ENCODE data around the gene PRSS50.
"Not testable (repeated sequence)": the region's sequence is repeated elsewhere in the genome, so short reads cannot be mapped to it uniquely, and the experiment has no call there.

Gene PRSS50, protein sequence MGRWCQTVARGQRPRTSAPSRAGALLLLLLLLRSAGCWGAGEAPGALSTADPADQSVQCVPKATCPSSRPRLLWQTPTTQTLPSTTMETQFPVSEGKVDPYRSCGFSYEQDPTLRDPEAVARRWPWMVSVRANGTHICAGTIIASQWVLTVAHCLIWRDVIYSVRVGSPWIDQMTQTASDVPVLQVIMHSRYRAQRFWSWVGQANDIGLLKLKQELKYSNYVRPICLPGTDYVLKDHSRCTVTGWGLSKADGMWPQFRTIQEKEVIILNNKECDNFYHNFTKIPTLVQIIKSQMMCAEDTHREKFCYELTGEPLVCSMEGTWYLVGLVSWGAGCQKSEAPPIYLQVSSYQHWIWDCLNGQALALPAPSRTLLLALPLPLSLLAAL

DNA sequence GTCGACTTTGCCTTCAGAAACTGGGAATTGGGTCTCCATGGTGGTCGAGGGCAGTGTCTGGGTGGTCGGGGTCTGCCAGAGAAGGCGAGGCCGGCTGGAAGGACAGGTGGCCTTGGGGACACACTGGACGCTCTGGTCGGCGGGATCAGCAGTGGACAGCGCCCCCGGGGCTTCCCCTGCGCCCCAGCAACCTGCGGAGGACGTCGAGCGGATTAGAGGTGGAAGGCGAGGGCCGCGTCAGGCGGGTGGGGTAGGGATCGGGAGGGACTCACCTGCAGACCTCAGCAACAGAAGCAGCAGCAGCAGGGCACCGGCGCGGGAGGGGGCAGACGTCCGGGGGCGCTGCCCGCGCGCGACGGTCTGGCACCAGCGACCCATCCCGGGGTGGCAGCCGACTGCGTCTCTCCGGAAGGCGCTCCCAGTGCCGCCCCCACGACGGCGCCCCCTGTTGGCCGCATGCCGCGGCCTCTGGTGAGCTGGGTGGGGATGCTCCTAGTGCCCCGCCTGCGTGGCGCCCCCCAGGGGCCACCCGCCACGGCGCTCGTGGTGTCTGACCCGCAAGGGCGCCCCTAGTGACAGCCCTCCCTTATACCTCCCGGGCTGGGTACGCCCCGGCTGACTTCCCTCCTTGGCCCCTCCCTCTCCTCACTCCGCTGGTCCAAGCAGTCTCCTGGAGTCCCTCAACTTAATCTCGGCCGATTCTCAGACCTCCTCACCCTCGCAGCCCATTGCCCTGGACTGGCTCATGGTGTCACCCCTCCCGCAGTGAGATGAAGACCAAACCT lies at the start of gene PRSS50:
Gene PRSS50 (minus strand): TSS at position 423 of the 785 bp plus-strand sequence. CDS start 45 bp downstream, at position 378.
- no peak for DNase-seq (ENCODE audit: low spot score)

DNA sequence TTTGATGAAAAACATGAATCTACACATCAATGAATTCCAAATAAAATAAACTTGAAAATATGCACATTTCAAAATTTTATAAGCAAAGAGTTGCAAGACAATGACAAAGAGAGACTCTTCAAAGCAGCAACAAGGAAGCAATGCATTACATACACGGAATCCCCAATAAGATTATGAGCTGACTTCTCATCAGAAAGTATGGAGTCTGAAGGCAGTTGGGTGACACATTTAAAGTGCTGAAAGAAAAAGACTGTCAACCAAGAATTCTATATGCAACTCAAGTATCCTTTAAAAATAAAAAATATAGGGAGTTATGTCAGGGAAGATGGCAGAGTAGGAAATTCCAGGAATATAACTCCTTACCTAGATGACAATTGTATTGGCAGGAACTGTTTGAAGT lies 46.5 kb upstream of the PRSS50 start:
- no peak for DNase-seq (ENCODE audit: low spot score)

DNA sequence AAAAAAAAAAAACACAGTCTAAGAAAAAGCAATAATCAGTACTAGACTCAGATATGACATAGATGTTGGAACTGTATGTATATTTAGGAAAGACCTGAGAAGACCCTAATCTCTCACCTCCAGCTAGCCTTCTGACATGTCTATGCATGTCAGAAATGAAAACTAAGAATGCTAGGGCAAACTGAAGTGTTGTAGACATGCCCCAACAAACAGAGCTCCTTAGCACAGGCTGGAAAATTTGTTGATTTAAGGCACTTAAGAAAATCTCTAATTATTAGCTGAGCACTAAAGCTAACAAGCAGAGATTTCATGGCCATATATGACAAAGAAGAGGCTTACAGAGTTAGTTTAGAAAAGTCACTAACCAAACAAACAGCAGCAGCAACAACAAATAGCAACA lies 45.5 kb upstream of the PRSS50 start:
- no peak for DNase-seq (ENCODE audit: low spot score)

DNA sequence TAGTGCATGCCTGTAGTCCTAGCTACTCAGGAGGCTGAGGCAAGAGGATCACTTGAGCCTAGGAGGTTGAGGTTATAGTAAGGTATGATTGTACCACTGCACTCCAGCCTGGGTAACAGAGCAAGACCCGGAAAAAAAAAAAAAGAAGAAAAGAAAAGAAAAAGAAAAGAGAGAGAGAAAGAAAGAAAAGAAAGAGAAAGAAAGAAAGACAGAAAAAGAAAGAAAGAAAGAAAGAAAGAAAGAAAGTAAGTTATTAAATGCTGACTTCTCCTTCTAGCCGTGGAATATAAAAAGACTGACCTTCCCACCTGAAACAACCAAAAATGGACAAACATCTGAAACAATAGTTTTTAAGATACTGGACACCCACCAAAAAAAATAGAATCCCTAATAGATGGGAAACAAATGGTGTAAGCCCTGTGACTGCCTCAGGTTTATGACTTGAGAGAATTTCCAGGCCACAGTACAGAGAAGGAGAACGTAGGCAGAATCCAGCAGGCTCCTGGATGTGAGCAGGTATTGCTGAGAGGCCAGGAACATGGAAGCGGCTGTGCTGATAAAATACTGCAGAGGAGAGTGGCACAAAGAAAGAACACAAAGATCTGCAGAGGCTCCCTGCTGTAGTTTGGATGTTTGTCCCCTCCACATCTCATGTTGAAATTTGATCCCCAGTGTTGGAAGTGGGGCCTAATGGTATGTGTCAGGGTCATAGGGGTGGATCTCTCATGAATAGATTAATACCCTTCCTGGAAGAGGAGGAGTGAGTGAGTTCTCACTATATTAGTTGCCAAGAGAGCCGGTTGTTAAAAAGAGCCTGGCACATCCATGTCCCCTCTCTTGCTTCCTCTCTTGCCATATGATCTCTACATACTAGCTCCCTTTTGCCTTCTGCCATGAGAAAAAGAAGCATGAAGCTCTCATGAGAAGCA lies 41.8 kb upstream of the PRSS50 start:
- DNase-seq (ENCODE audit: low spot score) = no peak

DNA sequence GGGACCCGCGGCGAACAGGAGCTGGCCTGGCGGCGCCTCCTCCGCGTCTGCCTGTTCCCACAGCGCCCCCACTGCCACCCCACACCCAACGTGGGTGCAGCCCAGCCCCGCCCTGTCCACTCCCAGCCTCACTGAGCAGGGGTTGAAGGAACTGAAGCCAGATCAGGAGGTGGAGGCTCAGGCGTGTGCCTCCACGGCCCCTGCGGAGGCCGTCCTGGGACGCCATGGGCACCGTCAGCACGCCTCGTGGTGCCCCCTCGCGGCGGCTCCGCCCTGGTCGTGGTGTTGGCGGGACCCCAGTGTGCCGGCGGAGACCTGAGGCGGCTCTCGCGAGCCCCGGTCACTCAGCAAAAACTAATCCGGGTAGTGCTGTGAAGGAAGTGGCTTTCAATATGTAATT lies 39.0 kb upstream of the PRSS50 start:
- no peak for DNase-seq (ENCODE audit: low spot score)

DNA sequence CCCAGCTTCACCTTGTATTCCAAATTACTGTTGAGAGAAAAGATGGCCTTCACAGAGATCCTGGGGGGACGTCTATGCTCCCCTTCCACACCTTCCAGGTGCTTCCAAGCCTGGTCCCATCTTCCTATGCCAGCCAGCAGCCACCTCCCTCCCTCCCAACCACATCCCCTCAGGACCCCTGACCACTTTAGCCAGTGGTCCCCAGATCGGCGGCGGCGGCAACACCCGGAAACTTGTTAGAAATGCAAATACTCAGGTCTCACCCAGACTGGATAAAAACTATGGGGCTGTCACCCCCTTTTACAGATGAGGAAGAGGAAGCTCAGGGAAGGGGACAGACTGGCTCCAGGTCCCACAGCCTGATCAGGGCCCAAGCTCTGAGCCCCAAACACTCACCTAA lies 38.0 kb upstream of the PRSS50 start:
- DNase-seq (ENCODE audit: low spot score) = no peak

DNA sequence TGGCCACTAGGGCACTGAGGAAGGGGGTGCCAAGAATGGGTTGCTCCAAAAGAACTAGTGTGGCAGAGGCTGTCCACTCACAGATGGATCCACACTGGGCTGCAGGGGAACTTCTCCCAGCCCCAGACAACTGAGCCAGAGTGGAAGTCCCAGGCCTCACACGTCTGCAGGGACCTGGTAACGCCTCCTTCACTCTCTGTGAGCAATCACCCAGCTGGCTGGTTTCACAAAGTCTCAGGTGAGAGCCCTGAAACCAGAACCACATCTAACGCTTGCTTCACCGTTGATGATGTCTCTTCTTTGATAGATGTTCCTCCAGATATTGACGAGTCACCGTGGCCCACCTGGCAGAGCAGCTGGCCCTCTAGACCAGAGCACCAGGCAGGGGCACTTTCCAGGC lies 35.5 kb upstream of the PRSS50 start:
- DNase-seq (ENCODE audit: low spot score) = not testable (repeated sequence)

DNA sequence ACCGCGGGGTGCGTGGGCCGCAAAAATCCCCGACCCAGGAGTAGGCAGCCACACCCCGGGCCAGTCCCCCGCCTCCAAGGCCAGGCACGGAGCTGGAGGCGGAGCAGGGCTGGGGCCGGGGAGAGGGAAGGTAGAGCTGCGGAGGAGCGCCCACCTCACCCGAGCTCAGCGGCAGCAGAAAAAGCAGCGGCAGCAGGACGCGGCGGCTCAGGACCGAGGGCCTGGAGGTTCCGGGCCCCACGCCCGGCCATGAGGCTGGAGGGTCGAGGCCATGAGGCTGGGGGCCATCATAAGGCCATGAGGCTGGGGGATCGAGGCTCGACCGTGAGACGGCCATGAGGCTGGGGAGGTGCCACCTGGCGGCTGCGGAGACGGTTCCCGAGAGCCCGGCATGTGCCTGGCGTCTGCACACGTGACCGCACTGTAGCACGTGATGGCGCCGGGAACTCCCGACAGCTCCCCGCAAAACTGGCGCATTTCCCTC lies 32.9 kb upstream of the PRSS50 start:
- no peak for DNase-seq (ENCODE audit: low spot score)

DNA sequence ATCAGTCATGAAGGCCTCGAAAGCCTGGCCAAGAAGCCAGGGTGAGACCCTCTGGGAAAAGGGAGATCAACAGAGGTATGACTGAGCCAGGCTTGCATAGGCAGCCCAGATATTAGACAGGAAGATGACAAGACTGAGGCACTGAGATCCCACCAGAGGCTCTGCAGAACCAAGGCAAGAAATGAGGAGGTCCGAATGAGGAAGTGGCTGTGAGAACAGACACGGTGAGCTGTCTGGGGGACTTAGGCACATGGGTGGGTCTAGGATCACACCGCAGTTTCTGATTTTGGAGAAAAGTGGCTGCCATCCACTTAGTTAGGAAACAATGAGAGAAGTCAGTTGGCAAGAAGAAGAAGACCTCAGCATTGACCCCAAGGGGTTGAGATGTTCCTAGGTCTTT lies 31.5 kb upstream of the PRSS50 start:
- no peak for DNase-seq (ENCODE audit: low spot score)

DNA sequence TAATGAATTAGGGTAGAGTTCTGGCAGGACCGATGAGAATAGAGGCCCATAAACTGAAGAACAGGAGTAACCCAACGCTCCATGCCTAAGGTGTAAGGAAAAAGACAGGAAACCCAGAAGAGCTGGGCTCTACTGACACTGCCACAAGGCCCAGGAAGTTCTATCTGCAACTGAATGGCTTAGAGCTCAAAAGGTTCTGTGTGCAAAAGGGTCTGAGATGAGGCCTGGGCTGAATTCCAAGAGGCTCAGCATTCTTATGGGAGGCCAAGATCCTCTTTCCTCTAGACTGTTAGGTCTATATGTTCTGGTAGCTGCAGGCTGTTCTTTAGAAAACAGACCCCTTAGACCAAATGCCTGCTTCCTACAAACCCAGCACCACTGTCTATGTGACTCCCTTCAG lies 30.5 kb upstream of the PRSS50 start:
- no peak for DNase-seq (ENCODE audit: low spot score)

DNA sequence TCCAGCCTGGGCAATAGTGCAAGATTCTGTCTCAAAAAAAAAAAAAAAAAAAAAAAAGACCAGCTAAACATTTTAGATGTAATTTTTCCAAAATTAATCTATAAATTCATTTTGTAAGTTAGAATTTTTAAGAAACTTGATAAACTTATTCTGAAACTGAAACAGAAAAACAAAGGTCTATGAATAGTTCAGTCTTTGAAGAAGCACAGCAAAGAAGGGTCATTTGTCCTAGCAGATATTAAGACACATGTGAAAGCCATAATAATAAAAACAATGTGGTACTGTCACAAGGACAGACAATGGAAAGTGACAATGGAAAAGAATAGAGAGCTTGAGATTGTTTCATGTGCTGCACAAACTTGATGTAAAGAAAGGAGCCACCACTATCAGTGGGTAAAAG lies 29.0 kb upstream of the PRSS50 start:
- no peak for DNase-seq (ENCODE audit: low spot score)

DNA sequence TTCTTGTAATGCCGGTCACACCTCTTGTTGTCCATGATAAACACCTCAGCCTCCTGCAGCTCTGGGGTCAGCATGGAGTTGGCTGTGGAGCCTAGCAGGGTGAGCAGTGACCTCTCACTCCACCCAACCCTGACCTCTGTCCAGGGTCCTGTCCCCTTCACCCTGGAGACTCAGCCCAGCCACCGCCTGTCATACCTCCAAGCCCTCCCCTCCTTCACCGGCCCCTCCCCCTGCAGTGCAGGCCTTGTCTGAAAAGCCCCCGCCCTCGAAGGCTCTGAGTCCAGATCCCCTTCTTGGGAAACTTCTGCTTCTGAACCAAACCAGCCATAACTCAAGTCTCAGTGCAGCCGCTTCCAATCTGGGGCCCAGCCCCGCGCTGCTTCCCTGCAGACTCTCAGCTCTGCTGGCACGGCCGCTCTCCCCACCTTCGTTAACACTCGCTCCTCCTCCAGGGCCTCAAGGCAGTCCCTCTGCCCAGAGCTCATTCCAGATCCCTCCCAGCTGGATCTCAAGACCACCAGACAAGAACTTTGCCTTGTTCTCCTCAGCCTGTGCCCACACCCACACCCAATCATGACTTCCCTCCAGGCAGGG lies 25.4 kb upstream of the PRSS50 start:
- no peak for DNase-seq (ENCODE audit: low spot score)

DNA sequence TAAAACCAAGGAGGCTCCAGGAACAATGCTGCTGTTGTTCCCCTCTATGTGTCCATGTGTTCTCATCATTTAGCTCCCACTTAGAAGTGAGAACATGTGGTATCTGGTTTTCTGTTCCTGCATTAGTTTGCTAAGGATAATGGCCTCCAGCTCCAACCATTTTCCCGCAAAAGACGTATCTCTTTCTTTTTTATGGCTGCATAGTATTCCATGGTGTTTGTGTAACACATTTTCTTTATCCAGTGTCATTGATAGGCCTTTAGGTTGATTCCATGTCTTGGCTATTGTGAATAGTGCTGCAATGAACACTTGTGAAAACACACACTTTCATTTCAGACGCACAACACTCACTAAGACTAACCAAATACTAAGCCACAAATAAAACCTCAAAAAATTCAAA lies 21.9 kb upstream of the PRSS50 start:
- DNase-seq (ENCODE audit: low spot score) = not testable (repeated sequence)

DNA sequence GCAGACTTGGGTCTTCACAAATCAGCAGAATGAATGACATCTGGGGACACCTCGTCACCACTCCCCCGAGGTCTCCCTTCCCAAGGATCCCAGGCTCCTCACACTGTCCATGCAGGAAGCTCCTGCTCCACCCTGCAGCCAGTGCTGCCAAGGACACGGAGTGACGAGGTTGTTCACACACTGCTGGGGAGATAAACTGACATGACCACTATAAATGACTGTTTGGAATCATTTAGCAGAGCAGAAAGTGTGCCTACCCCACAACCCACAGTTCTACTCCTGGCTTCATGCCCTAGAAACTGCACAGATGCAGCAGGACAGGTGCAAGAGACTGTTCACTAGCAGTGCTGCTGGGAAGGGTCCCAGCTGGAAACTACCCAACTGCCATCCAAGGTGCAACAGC lies 19.7 kb upstream of the PRSS50 start:
- no peak for DNase-seq (ENCODE audit: low spot score)

DNA sequence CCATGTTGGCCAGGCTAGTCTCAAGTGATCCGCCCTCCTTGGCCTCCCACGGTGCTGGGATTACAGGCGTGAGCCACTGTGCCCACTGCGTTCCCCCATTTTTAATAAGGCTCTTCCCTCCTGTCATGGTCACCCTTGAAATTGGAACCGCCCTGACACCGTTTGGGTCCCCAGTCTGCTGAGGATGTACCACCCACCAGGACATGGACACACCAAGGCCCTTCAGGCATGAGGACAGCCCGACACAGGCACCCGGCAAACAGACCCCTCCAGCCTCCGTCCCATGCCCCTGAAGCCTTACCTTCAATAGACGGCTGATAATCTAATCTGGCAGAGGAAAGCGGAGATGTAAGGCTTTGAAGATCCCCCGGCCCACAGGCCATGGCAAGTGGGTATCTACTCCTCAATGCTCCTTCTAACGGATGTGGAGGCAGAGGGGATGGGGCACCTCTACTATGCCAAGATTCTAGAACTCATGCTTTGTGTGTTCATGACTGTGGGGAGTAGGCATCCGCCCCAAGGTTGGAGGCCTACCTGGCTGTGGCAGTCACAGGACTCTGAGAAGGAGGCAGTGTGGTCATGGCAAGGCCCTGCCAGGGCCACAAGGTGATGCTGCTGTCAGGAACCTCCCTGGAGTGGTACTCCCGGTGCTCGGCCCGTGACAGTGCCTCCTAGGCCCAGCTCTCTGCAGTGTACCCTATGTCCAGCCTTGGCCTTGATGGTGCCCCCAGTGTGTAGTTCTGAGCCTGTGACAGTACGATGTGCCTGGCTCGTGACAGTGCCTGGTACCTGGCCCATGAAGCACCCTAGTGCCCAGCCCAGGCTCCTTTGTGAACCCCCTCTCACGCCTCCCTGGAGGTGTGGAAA lies 18.6 kb upstream of the PRSS50 start:
- DNase-seq (ENCODE audit: low spot score) = no peak

DNA sequence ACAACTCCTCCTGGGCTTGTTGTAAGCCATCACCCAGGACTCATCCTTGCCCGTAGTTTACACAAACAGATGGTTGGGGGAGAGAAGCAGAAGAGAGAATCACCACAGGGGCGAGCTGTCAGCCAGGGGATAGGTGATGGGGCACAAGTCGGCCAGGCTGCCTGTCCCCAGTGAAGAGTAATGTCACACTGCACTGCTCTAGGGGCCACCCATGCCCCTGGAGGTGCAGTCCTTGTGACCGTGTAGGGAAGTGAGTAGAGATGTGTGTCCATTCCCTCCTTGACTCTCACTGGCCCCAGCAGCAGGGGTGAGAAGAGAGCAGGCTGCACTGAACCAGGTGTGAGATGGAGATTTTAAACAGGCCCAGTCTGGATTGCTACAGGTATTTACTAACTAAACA lies 17.1 kb upstream of the PRSS50 start:
- no peak for DNase-seq (ENCODE audit: low spot score)

DNA sequence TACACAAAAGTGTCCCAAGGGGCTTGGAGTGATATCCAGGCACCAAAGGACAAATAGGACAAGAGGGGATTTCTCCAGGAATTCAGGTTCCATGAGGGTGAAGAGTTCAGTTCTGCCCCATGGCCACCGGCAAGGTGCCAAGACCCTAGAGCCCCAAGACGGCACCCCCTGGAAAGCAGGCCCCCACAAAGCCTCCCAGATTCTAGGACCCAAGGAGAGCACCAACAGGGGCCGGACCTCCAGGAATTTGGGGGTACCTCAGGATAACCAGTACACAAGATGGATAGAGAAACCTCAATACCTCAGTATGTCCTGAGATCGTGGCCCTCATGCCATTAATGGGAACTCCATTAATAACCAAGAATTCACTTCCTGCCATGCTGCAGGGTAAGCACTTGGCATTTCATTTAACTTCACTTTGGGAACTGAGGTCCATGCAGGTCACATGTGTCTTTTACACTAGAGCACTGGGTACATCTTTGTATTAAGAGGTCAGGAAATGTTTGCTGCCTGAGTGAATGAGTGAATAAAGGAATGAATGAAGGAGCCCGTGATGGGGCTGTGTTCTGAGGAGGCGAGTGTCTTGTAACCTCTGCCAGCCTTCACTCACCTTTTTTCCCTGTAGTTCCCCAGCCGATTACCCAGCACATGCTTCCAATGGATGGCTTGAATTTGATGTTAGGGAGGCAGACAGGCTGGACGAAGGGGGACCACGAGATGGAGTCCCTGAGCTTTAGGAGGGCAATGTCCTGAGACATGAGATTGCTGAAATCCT lies 15.5 kb upstream of the PRSS50 start:
- no peak for DNase-seq (ENCODE audit: low spot score)

DNA sequence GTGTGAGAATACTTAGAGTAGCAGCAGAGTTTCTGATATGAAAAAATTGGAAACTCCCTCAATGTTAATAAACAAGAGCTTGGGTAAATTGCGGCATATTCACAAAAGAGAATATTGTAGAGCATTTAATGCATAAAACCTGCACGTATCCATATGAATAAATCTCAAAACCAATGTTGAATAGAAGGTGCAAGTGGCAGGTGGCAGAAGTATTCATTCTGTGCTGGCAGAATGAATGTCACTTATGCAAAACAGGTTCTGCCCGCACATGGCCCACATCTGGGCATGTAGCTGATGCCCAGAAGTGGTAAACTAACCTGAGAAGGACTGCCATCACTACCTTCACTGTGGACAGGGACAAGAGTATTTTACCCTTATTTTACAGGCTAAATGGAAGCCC lies 14.1 kb upstream of the PRSS50 start:
- no peak for DNase-seq (ENCODE audit: low spot score)

DNA sequence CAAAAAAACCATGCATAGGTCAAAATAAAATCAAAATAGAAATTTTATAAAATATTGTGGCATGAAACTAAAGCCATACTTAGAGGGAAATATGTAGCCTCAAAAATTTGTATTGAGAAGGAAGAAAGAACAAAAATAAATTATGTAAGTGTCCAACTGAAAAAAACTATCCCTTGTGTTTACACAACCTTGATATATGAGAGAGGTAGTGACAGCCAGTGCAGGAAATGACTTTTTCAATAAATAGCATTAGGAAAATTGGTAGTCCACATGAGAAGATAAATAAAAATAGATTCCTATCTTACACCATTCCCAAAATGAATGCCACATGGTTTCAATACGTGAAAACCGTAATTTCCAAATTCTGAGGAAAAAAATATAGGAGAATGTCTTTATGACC lies 13.2 kb upstream of the PRSS50 start:
- no peak for DNase-seq (ENCODE audit: low spot score)

DNA sequence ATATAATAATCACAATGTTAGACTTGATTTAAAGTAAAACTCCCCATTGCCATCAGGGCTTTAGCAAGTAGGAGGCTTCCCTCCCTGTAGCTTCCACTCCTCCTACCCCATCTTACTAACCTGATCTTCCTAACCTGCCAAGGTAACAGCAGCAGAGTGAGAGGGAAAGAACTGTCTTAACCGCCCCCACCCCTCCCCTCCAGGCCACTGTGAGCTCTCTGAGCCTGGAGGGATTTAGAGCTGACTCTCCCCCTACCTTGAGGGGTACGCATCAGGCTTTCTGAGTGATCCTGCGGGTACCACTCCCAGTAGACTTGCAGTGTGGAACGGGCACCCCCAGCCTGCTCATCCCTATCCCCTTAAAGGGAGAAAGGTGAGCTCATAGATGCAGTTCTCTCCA lies 11.4 kb upstream of the PRSS50 start:
- DNase-seq (ENCODE audit: low spot score) = no peak
